H1 (cell line): ENCODE measurements around the gene TMEM253. TPM values are rescaled to one million over a fixed set of nuclear protein-coding genes. Genes with fewer than 3 reads are reported as not detected.
A peak's percentile ranks its signal among the peaks of the same experiment; 100 is the strongest.

ENCODE experiments used
- CTCF ChIA-PET: fragments of 300-600 bp; sonication (Branson Sonifier 250); formaldehyde crosslinking; loops from one replicate; lab custom pipeline; 2021; ENCODE audit not compliant: partially characterized antibody; lab: Charles Lee
- POLR2A ChIA-PET: fragments of 300-600 bp; sonication (Branson Sonifier 250); formaldehyde crosslinking; loops from one replicate; lab custom pipeline; 2021; ENCODE audit warnings: inconsistent platforms; ENCODE audit not compliant: partially characterized antibody; lab: Charles Lee
- DNase-seq, 2 experiments: peaks; one replicate each; pipeline versions ENCODE4 v3.0.0 to v3.0.0-alpha.2; 2010 to 2022; ENCODE audit warnings: low spot score in 2 of 2, low read depth in 1 of 2, mixed read lengths in 1 of 2
- FAIRE-seq: peaks from 2 replicates; lab custom pipeline; 2011; peaks lifted over from hg19 to GRCh38; lab: Jason Lieb, UNC
- H2AFZ ChIP-seq: 2 replicates; pipeline ENCODE4 v1.8.1; 2012; ENCODE audit warnings: low read length, inconsistent platforms
- H2AK5ac ChIP-seq: 2 replicates; pipeline ENCODE4 v1.6.1; 2013; ENCODE audit warnings: low read depth, low read length
- H2BK120ac ChIP-seq: replicated peaks from 2 replicates; pipeline ENCODE3; 2013; ENCODE audit warnings: low read depth, low read length, inconsistent platforms
- H2BK12ac ChIP-seq: 2 replicates; pipeline ENCODE4 v1.6.1; 2013; ENCODE audit warnings: low read depth, low read length
- H2BK15ac ChIP-seq: 2 replicates; pipeline ENCODE4 v1.6.1; 2013; ENCODE audit warnings: low read length
- H2BK20ac ChIP-seq: 2 replicates; pipeline ENCODE4 v1.6.1; 2013; ENCODE audit warnings: low read length
- H2BK5ac ChIP-seq: 2 replicates; pipeline ENCODE4 v1.6.1; 2013; ENCODE audit warnings: low read depth, low read length
- H3K14ac ChIP-seq: 2 replicates; pipeline ENCODE4 v1.6.1; 2013; ENCODE audit warnings: inconsistent platforms; ENCODE audit not compliant: insufficient read length
- H3K18ac ChIP-seq: 2 replicates; pipeline ENCODE4 v1.6.1; 2013; ENCODE audit warnings: low read length; ENCODE audit errors: extremely low read depth
- H3K23ac ChIP-seq: 2 replicates; pipeline ENCODE4 v1.6.1; 2013; ENCODE audit warnings: inconsistent platforms; ENCODE audit not compliant: insufficient read length
- H3K23me2 ChIP-seq: 2 replicates; pipeline ENCODE4 v1.6.1; 2013; ENCODE audit warnings: low read depth, low read length
- H3K27ac ChIP-seq: 2 replicates; pipeline ENCODE4 v1.6.1; 2011; ENCODE audit warnings: low read depth, low read length, inconsistent platforms
- H3K27me3 ChIP-seq, 4 experiments: replicated peaks in 1 of 4; 1 replicate in 1 of 4; 2 replicates in 3 of 4; pipeline versions ENCODE4 v1.6.1 to v1.8.1; 2011 to 2013; ENCODE audit warnings: low read length in 3 of 4, mild to moderate bottlenecking in 3 of 4, inconsistent platforms in 2 of 4, mixed read lengths in 2 of 4, moderate library complexity in 1 of 4; ENCODE audit not compliant: control insufficient read depth in 3 of 4, insufficient read depth in 3 of 4; ENCODE audit errors: extremely low read depth in 1 of 4
- H3K36me3 ChIP-seq, 4 experiments: 2 replicates each; pipeline versions ENCODE4 v1.6.1 to v1.8.1; 2011 to 2013; ENCODE audit warnings: mild to moderate bottlenecking in 4 of 4, low read length in 3 of 4, moderate library complexity in 2 of 4, control low read depth in 1 of 4, inconsistent platforms in 1 of 4; ENCODE audit not compliant: insufficient read depth in 4 of 4, control insufficient read depth in 2 of 4
- H3K4ac ChIP-seq: replicated peaks from 2 replicates; pipeline ENCODE3; 2013; ENCODE audit warnings: low read length, low read depth, mixed read lengths, inconsistent platforms; ENCODE audit not compliant: insufficient read length
- H3K4me1 ChIP-seq, 4 experiments: replicated peaks in 1 of 4; 1 replicate in 1 of 4; 2 replicates in 3 of 4; pipeline versions ENCODE4 v1.6.1 to v1.8.1; 2011 to 2013; ENCODE audit warnings: low read length in 3 of 4, inconsistent platforms in 2 of 4, mixed read lengths in 1 of 4; ENCODE audit not compliant: insufficient read depth in 4 of 4, control insufficient read depth in 3 of 4
- H3K4me2 ChIP-seq, 2 experiments: 2 replicates each; pipeline versions ENCODE4 v1.6.1 to v1.8.1; 2011 to 2013; ENCODE audit warnings: low read depth in 2 of 2, low read length in 2 of 2, control low read depth in 1 of 2, inconsistent platforms in 1 of 2, mild to moderate bottlenecking in 1 of 2; ENCODE audit not compliant: insufficient read depth in 1 of 2
- H3K4me3 ChIP-seq, 4 experiments: fragments of 200-600, 300-600 bp in 1 of 4; sonication (generic), shearing (Covaris generic), sonication (Bioruptor Twin) in 1 of 4; 2 replicates each; pipeline versions ENCODE4 v1.5.1 to v1.8.1; 2011 to 2016; ENCODE audit warnings: low read length in 4 of 4, low read depth in 3 of 4, control low read depth in 2 of 4, inconsistent platforms in 2 of 4, mild to moderate bottlenecking in 2 of 4, mixed read lengths in 1 of 4, moderate library complexity in 1 of 4; ENCODE audit not compliant: insufficient read depth in 2 of 4; ENCODE audit errors: extremely low read depth in 1 of 4
- H3K56ac ChIP-seq: replicated peaks from 2 replicates; pipeline ENCODE3; 2013; ENCODE audit warnings: low read depth, mild to moderate bottlenecking, mixed read lengths, low read length, inconsistent platforms; ENCODE audit not compliant: insufficient read length
- H3K79me1 ChIP-seq: 2 replicates; pipeline ENCODE4 v1.6.1; 2013; ENCODE audit warnings: low read depth, low read length, control low read depth
- H3K79me2 ChIP-seq, 2 experiments: 2 replicates each; pipeline versions ENCODE4 v1.6.1 to v1.8.1; 2012 to 2013; ENCODE audit warnings: low read length in 2 of 2, mild to moderate bottlenecking in 2 of 2, inconsistent platforms in 1 of 2; ENCODE audit not compliant: insufficient read depth in 2 of 2, control insufficient read depth in 1 of 2
- H3K9ac ChIP-seq, 4 experiments: replicated peaks in 1 of 4; 1 replicate in 1 of 4; 2 replicates in 3 of 4; pipeline versions ENCODE4 v1.6.1 to v1.8.1; 2011 to 2013; ENCODE audit warnings: low read depth in 3 of 4, low read length in 3 of 4, control low read depth in 2 of 4, mild to moderate bottlenecking in 2 of 4, moderate library complexity in 2 of 4, inconsistent platforms in 1 of 4; ENCODE audit errors: extremely low read depth in 1 of 4
- H3K9me3 ChIP-seq, 2 experiments: 2 replicates each; pipeline versions ENCODE4 v1.6.1 to v1.8.1; 2012 to 2013; ENCODE audit warnings: mild to moderate bottlenecking in 2 of 2, moderate library complexity in 2 of 2, control low read depth in 1 of 2, inconsistent platforms in 1 of 2, low read depth in 1 of 2, low read length in 1 of 2, mixed read lengths in 1 of 2; ENCODE audit not compliant: insufficient read depth in 2 of 2
- H4K20me1 ChIP-seq, 2 experiments: replicated peaks in 1 of 2; 2 replicates each; pipeline versions ENCODE3 to v1.8.1; 2011 to 2013; ENCODE audit warnings: inconsistent platforms in 2 of 2, low read length in 2 of 2, mild to moderate bottlenecking in 1 of 2; ENCODE audit not compliant: insufficient read depth in 2 of 2, control insufficient read depth in 1 of 2
- H4K5ac ChIP-seq: 2 replicates; pipeline ENCODE4 v1.6.1; 2013; ENCODE audit warnings: low read length, low read depth, mixed read lengths, inconsistent platforms; ENCODE audit not compliant: insufficient read length
- H4K8ac ChIP-seq: 2 replicates; pipeline ENCODE4 v1.8.0; 2013; ENCODE audit warnings: mild to moderate bottlenecking, moderate library complexity, low read length, inconsistent platforms; ENCODE audit not compliant: insufficient read depth; ENCODE audit errors: extremely low read depth
- H4K91ac ChIP-seq: replicated peaks from 2 replicates; pipeline ENCODE3; 2013; ENCODE audit warnings: low read length, mixed read lengths, inconsistent platforms; ENCODE audit not compliant: insufficient read length
- ASH2L ChIP-seq: fragments of 200-600, 300-600 bp; sonication (generic); IDR thresholded peaks from one replicate; pipeline ENCODE4 v1.7.1; 2017; ENCODE audit warnings: low read length
- BCL11A ChIP-seq, 2 experiments: IDR thresholded peaks; one replicate each; pipeline ENCODE4 v1.6.1; 2011; ENCODE audit warnings: low read depth in 2 of 2, low read length in 2 of 2, mild to moderate bottlenecking in 2 of 2
- CHD2 ChIP-seq: IDR thresholded peaks from 2 replicates; pipeline ENCODE4 v1.6.1; 2012; ENCODE audit warnings: low read length, improper control_type of control experiment
- POU5F1 ChIP-seq: IDR thresholded peaks from 2 replicates; pipeline ENCODE4 v1.6.1; 2011; ENCODE audit warnings: low read depth, mild to moderate bottlenecking, low read length, moderate library complexity
- RFX5 ChIP-seq: IDR thresholded peaks from 2 replicates; pipeline ENCODE4 v1.6.1; 2011; ENCODE audit warnings: low read depth, low read length, improper control_type of control experiment, borderline replicate concordance
- TAF1 ChIP-seq: IDR thresholded peaks from 2 replicates; pipeline ENCODE4 v1.6.1; 2011; ENCODE audit warnings: mild to moderate bottlenecking, low read depth, low read length
- TEAD4 ChIP-seq: IDR thresholded peaks from 2 replicates; pipeline ENCODE4 v1.6.1; 2012; ENCODE audit warnings: low read depth, low read length, inconsistent platforms, mixed read lengths
- ZNF274 ChIP-seq: IDR thresholded peaks from 2 replicates; pipeline ENCODE4 v1.7.0; 2012; ENCODE audit warnings: low read length, borderline replicate concordance; ENCODE audit errors: extremely low read depth
- WGBS, 2 experiments: shearing (Covaris generic) in 1 of 2; methylation state at CpG; one replicate each; pipeline versions ENCODE4 v1.1.6 to v1.1.7; 2013 to 2015; ENCODE audit warnings: low lambda C conversion rate in 2 of 2, mixed read lengths in 2 of 2, inconsistent platforms in 1 of 2, low coverage in 1 of 2, missing lambda C conversion rate in 1 of 2; ENCODE audit not compliant: insufficient replicate concordance in 2 of 2, insufficient coverage in 1 of 2, insufficient read length in 1 of 2; ENCODE audit errors: extremely low coverage in 1 of 2, missing lambda C conversion rate in 1 of 2; 5-methylcytosine and 5-hydroxymethylcytosine counted together
- polyA plus RNA-seq, 7 experiments: library from polyadenylated mRNA; depleted of rRNA in 3 of 7; stranded (reverse) in 5 of 7; unstranded in 2 of 7; fragments of >200 nt in 5 of 7; fragments of 200-250 nt in 2 of 7; gene quantifications; 1 replicate in 5 of 7; 2 replicates in 1 of 7; 4 replicates in 1 of 7; pipeline versions ENCODE4 v1.2.1 to v1.2.3, GENCODE V29; 2011 to 2013; ENCODE audit warnings: missing spikeins in 2 of 7, mixed read lengths in 2 of 7
- total RNA-seq: library from RNA; stranded (reverse); fragmentation: NEBNext Ultra II Directional; extraction: Animal tissue kit (Norgen Biotek cat#: 25700); gene quantifications from 2 replicates; pipeline ENCODE4 v1.2.1, GENCODE V29; 2021
- TF ChIP-seq, protein P1 (sequence below), 3 experiments: IDR thresholded peaks; 1 replicate in 2 of 3; 2 replicates in 1 of 3; pipeline versions ENCODE4 v1.5.1 to v1.6.1; 2011; ENCODE audit warnings: low read length in 3 of 3, mild to moderate bottlenecking in 3 of 3, inconsistent platforms in 2 of 3, low read depth in 1 of 3, moderate library complexity in 1 of 3; ENCODE audit not compliant: insufficient read depth in 1 of 3; ENCODE audit errors: control extremely low read depth in 1 of 3

The TMEM253 gene
- total and polyA plus RNA-seq, 2 of the 8 experiments (the other 6 are each of a cell fraction or from before 2014, with no cell fraction given) = 1.9 to 2.2 TPM

DNA sequence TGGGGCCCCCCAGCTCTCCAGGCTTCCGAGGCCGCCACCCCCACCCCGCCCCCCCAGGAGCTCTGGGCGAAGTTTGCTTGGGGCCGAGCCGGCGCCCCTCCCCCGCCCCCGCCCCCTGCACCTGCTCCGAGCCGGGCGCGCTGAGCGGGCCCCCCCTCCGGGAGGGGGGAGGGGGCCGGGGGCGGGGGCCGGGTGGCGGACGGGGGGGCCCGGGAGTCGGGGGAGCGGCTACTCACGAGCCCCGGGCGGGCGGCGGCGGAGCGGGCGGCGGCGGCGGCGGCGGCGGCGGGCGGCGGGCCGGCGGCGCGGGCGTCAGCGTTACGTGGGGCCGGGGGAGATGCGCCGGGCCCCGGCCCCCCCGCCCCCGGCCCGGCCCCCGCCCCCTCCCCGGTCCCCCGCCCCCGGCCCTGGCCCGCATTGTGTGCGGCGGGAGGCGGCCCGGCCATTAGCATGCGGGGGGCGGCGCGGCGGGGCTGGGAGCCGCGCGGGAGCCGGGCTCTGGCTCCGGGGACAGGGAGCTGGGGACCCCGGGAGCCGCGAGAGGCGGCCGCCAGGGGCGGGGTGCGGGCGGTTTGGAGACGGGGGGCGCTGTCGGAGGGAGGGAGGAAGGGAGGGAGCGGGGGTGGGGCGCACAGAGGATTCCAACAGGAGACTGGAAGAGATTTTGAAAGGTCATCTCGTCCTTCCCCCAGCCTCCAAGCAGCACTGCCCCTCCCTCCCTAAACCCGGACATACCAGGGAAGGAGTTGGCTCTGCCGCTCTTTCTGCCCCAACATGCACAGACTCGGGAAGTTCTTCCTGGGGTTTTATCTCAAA lies 2.6 kb upstream of the TMEM253 start, which contains the start of gene ZNF219:
ZNF219 (minus strand) TSS at position 580 of the 816 bp plus-strand sequence. CDS start 5,064 bp downstream, outside the sequence.
- H3K27ac ChIP-seq = peak within 1 kb of the TSS; percentile 74
- peak within 1 kb of the TSS; percentile 60 for H3K4ac ChIP-seq
- H3K36me3 ChIP-seq = peaks cover 0 to under 1% (median 0%) of the 10 kb centered on the region in 4 experiments; a peak in 1 of 8 replicates
- no peak within 1 kb of the TSS for H4K8ac ChIP-seq
- POLR2A ChIA-PET = interaction anchor here (1.0 to 7.8 kb wide), 4 partner anchors 11 to 755 kb away, joined by 3 to 148 read pairs (median 10); partner anchors contain the start of genes ARHGEF40 and PARP2
- CTCF ChIA-PET = interaction anchor here (1.4 to 7.8 kb wide), 3 partner anchors 27 to 117 kb away, joined by 3 to 102 read pairs (median 14); partner anchors contain the start of gene ARHGEF40
- H2BK20ac ChIP-seq = no peak within 1 kb of the TSS; the same call in 1 of the 2 replicates
- H2AFZ ChIP-seq = no peak within 1 kb of the TSS
- no peaks in the 10 kb centered on the region for H3K27me3 ChIP-seq
- no peak within 1 kb of the TSS for H3K23ac ChIP-seq
- peak within 1 kb of the TSS; percentile 94; the same call in 1 of the 2 replicates for H3K18ac ChIP-seq
- peak within 1 kb of the TSS in 3 of 4 experiments; percentile 56 to 76 (median 64); a peak in 6 of 7 replicates for H3K9ac ChIP-seq
- 0% methylated on average over 3 of the region's 90 CpGs; no CpG with 5 or more reads in 1 of the 2 experiments for WGBS, 2 experiments
- peaks cover 13 to 37% (median 19%) of the 10 kb centered on the region in 4 experiments for H3K4me1 ChIP-seq
- peak within 1 kb of the TSS; percentile 81 for H4K91ac ChIP-seq
- H3K14ac ChIP-seq = no peak within 1 kb of the TSS
- H2BK5ac ChIP-seq = peak within 1 kb of the TSS; percentile 69
- H3K79me2 ChIP-seq = peaks cover 4 to 63% of the 10 kb centered on the region in 2 experiments
- peaks cover 18% of the 10 kb centered on the region for H3K23me2 ChIP-seq
- H3K4me2 ChIP-seq = peak within 1 kb of the TSS; percentile 90 to 91
- DNase-seq (peak; percentile 54 to 86), FAIRE-seq (no peak)
- peak within 1 kb of the TSS; percentile 50 for H3K56ac ChIP-seq
- peaks cover 0 to 3% of the 10 kb centered on the region in 2 experiments for H4K20me1 ChIP-seq
- no peaks in the 10 kb centered on the region for H3K9me3 ChIP-seq
- H2AK5ac ChIP-seq = no peak within 1 kb of the TSS
- peak within 1 kb of the TSS; percentile 68 to 85 (median 74) for H3K4me3 ChIP-seq
- H2BK120ac ChIP-seq = no peak within 1 kb of the TSS
- H2BK12ac ChIP-seq = peak within 1 kb of the TSS; percentile 41
- H2BK15ac ChIP-seq = 0 out of 2 replicates have a peak within 1 kb of the TSS, but pooled peaks have one; percentile 5
- H3K79me1 ChIP-seq = peaks cover 2% of the 10 kb centered on the region
- peak within 1 kb of the TSS; percentile 69 for H4K5ac ChIP-seq
- TF ChIP-seq BCL11A (IDR thresholded peaks at IDR 0.05; ENCODE audit: low read depth in 2 of 2, low read length in 2 of 2) (no peak), CHD2 (no peak), ASH2L (peak; percentile 27), ZNF274 (no peak), TEAD4 (peak; percentile 68), POU5F1 (no peak), RFX5 (no peak), TAF1 (peak; percentile 58)
- TF ChIP-seq, protein P1, sequence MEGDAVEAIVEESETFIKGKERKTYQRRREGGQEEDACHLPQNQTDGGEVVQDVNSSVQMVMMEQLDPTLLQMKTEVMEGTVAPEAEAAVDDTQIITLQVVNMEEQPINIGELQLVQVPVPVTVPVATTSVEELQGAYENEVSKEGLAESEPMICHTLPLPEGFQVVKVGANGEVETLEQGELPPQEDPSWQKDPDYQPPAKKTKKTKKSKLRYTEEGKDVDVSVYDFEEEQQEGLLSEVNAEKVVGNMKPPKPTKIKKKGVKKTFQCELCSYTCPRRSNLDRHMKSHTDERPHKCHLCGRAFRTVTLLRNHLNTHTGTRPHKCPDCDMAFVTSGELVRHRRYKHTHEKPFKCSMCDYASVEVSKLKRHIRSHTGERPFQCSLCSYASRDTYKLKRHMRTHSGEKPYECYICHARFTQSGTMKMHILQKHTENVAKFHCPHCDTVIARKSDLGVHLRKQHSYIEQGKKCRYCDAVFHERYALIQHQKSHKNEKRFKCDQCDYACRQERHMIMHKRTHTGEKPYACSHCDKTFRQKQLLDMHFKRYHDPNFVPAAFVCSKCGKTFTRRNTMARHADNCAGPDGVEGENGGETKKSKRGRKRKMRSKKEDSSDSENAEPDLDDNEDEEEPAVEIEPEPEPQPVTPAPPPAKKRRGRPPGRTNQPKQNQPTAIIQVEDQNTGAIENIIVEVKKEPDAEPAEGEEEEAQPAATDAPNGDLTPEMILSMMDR (IDR thresholded peaks at IDR 0.05; ENCODE audit: control extremely low read depth in 1 of 3, insufficient read depth in 1 of 3, low read depth in 1 of 3, low read length in 3 of 3) = peak in 1 of 3 experiments; percentile 31; a peak in 2 of 4 replicates
